HG02798 (cell line): Measurements from ENCODE around the gene ROBO4.

Experiments
- ATAC-seq: cut with Tn5 transposase; IDR thresholded peaks from one replicate; pipeline ENCODE4 v1.9.1; 2021; ENCODE audit warnings: mild to moderate bottlenecking; ENCODE audit not compliant: unreplicated experiment, poor library complexity

The ROBO4 gene

DNA sequence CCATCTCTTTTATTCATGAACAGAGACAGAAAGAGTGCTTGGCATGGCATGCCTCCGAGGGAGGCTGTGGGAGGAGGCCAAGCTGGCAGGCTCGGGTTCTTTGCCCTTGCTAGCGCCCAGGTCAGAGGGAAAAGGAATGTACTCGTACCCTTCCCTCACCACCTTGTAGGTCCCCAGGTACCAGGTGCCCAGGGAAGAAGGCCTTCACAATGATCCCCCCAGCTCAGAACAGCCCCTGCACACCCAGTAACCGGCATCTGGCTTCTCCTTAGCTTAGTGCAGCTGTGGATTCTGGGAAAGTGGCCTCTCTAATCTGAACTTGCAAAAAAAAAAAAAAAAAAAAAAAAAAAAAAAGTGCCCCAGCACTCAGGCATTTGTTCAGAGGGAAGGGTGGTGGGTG is 22.7 kb upstream of the ROBO4 start:
- no peak for ATAC-seq

DNA sequence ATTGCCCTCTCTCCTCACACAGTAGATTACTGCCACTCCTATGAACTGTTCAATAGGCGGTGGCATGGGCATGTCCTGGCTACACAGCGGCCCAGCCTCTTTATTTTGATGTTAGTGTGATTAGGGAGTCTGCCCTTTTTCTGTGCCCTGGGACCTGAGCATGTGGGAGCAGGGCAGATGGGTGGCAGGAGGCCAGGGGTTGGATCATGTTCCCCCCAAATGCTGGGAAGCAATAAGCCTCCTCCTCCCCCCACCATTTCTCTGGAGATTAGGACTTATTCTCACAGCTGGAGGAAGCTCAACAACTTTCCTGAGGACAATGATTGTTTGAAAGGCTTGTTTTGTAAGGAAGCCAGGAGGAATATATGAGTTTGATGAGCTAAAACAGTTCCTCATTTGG is 22.2 kb upstream of the ROBO4 start:
- ATAC-seq, result no peak

DNA sequence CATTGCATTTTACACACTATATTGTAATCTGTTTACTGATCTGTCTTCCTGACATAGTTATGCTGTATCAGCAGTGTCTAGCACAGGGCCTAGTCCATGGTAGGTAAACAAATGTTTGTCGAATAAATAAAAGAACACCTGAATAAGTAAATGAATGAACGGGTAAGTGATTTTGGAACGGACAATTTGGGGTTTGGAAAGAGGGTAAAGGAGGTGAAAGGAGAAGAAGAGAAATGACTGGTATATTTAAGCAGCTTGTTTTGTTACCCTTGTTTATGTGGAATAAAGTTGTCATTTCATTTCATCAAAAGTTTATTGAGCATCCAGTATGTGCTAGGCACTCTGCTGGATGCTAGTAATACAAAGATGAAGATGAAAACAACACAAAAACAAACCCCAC is 21.3 kb upstream of the ROBO4 start, which contains the start of gene HEPN1:
Gene HEPN1 (plus strand): TSS at position 301 of the 400 bp plus-strand sequence.
- no peak for ATAC-seq

DNA sequence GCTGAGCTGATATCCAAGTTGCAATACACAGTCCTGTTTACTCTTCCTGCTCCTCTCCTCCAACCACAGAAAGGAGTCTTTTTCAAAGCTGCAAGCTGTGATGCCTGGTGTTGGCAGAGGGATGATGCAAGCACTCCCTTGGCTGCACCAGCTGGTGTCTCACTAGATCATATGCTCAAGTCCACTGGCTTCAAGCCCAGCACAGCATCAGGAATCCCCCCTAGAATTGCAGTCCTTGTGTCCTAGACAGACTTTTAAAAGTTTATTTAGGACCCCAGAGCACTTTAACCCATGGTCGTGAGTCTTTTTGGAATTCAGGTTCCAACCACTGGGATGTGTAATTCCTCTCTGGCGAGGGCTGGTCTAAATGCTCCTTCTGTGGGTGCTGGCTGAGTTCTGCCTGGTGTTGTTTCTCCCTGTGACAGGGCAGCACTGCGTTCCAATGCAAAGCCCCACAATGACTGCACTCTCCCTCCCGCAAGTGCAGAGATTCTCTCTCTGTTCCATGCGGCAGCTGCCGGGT is 19.5 kb upstream of the ROBO4 start:
- no peak for ATAC-seq

DNA sequence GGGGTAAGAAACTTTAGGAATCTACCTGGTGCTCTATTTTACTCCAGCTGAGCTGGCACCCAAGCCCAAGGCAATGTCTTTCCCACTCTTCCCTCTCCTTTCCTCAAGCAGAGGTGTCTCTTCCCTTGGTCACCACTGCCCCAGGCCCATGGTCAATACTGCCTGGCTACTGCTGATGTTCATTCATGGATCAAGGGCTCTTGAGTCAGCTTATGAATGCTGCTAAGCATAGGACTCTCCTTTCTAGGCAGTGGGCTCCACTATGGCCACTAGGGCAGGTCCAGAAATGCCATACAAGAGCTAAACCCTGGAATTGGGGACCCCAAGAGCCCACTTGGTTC is 18.7 kb upstream of the ROBO4 start:
- no peak for ATAC-seq

DNA sequence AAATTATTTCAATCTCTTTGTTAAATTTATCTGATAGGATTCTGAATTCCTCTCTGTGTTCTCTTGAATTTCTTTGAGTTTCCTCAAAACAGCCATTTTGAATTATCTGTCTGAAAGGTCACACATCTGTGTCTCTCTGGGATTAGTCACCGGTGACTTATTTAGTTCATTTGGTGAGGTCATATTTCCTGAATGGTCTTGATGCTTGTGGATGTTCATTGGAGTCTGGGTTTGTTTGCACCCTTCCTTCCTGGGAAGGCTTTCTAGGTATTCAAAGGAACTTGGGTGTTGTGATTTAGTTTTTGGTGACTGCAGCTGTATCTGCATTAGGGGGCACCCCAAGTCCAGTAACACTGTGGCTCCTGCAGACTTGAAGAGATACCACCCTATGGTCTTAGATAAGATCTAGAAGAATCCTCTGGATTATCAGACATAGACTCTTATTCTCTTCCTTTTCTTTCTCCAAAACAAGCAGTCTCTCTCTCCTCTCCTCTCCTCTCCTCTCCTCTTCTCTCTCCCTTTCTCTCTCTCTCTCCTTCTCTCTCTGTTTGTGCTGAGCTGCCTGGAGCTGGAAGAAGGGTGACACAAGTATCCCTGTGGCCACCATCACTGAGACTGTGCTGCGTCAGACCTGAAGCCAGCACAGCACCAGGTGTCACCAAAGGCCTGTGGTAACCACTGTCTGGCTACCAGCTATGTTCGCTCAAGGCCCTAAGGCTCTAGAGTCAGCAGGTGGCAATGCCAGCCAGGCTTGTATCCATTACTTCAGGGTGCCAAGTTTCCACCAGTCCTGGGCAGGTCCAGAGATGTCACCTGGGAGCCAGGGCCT is 18.1 kb upstream of the ROBO4 start:
- ATAC-seq, result no peak

DNA sequence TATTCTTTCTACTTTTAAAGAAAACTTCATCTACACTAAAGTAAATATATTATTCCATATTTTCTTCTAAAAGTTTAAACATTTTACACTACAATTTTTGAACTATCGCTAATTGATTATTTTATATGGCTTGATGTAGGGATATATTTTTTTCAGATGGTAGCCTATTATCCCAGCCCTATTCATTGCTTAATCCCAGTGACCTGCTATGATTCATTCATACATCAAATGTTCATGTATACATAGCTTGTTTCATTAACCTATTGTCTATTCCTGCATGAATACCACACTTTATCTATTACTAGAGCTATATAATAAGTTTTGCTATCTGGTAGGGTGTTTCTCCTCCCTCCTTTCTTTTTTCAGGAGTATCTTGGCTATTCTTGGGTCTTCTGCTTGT is 5.0 kb upstream of the ROBO4 start:
- no peak for ATAC-seq

DNA sequence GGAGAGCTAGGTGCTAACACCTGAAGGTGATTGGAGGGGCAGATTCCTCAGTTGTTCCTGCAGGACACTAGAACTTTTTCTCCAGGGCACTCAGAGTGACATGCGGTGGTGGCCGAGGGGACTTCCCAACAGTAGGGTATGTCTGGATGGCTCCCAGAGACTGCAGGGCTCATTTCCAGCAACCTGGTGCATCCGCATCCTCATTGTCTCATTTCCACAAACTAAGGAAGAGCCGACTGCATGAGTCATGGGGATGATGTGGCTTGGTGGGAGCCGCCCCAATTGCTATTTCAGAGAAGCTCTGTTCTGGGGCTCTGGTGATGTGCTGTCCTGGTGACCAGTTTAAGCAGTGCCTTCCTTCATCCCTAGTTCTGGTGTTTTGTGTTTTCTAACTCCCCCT is 2.8 kb upstream of the ROBO4 start:
- no peak for ATAC-seq

DNA sequence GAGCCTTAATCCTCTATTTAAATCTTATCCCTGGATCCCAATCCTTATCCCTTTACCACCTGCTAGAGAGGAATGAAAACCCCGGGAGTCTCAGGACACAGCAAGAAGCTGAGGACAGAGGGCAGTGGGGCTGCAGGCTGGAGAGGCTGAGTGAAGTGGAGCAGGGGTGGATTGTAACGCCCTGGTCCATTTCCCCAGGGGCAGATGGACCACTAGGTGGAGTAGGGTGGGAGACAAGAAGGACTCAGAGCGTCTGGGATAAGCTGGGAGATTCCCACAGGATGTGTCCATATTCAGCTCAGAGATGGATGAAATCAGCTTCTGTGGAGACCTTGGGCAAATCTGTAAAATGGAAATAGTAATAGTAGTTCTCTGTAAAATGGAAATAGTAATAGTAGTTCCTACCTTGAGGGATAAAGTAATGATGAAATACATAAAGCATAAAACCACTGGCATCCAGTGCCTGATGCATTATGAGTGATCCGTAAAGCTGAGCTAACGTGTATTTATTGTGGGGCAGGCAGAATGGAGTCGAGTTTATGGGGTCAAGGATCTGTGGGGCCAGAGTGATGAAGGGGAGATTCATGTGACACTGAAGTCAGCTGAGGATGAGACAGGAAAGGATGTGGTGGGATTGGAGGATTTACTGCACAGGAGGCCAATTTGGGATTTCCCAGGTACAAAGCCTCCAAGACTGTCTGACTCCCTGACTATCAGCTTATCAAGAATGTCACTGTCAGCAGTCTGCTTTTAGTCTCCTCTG is 1.9 kb upstream of the ROBO4 start:
- ATAC-seq, result no peak

DNA sequence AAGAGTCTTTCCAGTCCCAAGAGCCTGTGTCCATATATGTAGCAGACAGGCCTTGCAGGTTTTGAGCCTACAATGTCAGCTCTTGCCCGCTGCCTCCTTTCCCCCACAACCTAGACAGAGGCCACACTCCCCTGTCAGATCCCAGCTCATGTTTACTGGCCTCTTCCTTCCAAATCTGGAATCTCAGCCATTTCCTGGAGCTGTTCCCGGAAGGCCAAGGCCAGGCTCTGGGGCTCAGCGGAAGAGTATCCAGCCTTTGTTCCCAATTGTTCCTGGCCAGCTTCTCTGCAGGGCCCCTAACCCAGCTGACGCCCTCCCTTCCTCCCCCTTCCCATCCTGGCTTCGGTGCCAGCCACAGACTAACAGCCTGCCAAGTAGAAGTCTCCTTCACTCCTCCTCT is 1.0 kb upstream of the ROBO4 start:
- ATAC-seq, result no peak

DNA sequence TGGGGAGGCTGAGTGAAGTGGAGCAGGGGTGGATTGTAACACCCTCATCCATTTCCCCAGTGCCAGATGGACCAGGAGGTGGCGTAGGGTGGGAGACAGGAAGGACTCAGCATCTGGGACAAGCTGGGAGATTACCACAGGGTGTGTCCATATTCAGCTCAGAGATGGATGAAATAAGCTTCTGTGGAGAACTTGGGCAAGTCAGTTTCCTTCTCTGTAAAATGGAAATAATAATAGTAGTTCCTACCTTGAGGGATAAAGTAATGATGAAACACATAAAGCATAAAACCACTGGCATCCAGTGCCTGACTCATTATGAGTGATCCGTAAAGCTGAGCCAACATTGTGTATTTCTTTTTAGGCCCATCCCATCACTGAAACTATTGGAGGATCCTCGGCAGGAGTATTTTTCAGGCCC is 607 bp upstream of the ROBO4 start:
- ATAC-seq, result no peak

DNA sequence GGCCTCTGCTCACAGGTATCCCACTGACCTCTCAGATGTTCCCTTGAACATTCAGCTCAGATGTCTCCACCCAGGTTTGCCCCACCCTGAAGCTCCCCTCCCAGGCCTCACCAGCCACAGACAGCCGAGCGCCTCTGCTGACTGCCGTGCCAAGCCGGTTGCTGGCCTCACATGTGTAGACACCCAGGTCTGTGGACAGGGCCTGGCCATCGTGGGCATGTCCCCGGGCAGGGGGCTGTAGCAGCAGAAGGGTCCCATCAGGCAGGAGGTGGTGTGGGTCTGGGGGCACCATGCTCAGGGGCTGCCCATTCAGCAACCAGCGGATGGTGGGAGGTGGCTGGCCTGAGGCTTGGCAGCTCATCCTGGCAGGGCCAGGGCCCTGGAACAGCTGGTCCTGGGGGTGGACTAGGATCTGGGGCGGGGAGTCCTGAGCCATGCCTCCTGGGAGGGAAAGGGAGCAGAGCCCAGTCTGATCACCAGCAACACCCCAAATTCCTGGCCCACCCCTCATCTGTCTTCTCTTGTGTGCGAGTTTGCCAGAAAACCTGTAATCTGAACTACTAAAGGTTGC is 759 bp downstream of the ROBO4 start:
- ATAC-seq, result no peak

DNA sequence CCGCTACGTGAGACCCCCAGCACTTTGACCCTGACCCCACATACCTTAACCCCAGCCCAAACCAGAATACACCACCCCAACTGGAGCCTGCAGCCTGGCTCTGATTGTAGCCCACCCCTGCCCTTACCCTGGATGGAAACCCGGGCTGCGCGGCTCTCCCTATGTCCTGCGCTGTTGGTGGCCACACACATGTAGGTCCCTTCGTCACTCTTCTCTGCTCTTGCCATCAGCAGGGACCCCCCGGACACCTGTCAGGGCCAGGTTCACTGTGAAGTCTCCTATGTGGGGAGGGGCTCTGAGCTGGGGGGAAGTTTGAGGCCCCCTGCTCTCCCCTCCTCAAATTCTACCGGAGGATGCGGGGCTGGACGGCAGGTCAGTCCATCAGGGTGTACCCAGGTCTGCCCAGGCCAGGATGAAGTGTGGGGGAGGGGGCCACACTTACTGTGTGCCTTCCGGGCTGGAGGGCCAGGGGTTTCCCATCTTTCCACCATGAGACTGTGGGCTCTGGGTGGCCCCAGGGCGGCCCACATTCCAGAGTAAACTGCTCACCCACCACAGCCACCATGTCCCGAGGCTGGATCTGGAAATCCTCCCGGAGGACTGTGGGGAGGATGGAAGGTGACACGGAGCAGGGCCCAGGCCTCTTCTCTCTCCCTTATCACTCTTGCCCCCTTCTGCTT is 1.5 kb downstream of the ROBO4 start:
- no peak for ATAC-seq

DNA sequence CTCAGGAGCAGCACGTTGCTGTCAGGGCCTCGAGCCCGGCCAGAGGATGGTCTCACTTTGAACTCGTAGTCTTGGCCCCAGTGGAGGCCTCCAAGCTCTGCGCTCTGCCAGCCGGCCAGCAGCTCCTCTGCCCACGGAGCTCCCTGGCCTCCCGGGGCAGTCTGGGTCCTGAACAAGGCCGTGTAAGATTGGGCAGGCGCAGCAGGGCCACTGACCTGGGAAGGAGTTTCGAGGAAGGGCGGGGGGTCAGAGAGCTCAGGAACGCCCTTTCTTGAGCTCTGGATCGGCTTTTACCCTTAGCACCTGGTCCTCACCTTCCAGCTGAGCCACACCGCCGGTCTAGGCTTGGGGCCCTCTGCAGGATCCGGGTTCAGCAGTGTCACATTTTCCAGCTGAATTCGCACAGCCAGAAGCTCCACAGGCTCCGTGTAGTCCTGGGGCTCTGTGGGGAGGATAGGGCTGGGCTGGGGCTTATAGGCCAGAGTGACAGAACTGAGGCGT is 2.1 kb downstream of the ROBO4 start:
- ATAC-seq, result no peak

DNA sequence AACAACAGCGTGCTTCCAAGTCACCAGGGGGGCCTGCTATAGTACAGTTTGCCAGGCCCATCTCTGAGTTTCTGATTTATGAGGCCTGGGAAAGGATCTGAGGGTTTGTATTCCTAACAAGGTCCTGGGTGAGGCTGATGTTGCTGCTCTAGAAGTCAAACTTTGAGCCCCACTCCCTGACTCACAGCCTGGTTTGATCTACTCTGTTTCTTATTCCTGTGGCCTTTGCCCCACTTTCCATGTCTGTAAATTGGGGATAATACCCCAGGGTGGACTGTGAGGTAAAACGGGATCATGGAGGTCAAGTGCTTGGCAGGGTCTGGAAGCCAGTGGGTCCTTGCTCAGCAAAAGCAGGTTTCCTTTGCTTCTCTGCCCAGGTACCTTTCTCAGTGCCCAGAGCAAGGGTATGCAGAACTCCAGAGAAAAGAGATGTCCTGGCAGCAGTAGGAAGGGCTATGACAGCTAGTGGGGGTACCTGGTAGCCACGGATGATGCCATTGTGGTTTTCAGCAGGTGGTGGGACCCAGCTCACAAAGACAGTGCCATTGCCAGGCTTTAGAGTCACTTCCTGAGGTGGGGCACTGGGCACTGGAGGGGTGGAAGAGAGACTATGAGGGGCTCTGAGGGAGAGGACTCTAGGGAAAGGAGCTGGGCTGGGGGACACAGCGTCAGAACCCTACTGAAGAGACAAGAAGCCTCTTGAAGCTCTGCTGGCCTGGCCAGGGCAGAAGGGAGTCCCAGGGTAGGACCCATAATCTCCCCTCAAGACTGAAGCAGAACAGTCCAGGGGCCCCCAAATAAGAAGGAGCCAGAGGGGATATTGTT is 2.8 kb downstream of the ROBO4 start:
- no peak for ATAC-seq

DNA sequence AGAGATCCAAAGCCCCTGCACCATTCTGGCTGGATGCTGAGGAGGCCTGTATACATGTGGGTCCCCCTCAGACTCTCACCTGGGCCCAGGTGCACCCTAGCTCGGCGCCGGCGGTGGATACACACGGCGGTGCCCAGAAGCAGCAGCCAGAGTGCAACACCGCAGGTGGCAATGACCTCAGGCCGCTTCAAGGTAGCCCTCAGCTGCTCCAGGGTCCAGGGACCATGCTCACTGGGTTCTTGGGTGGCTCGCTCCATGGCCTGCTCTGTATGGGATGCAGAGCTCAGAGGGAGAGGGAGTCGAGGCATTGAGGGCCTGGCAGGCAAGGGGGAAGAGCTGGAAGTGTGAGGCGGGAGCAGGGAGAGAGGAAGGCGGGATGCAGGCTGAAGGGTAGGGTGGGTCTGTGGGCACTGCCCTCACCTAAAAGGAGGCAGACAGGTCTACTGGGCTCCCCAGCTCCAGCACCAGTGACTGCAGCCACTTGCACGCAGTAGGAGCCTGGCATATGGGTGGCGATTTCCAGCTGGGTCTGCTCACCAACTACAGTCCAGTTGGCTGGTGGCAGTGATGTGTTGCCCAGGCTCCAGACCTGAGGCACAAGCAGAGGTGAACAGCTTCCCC is 3.8 kb downstream of the ROBO4 start:
- no peak for ATAC-seq

DNA sequence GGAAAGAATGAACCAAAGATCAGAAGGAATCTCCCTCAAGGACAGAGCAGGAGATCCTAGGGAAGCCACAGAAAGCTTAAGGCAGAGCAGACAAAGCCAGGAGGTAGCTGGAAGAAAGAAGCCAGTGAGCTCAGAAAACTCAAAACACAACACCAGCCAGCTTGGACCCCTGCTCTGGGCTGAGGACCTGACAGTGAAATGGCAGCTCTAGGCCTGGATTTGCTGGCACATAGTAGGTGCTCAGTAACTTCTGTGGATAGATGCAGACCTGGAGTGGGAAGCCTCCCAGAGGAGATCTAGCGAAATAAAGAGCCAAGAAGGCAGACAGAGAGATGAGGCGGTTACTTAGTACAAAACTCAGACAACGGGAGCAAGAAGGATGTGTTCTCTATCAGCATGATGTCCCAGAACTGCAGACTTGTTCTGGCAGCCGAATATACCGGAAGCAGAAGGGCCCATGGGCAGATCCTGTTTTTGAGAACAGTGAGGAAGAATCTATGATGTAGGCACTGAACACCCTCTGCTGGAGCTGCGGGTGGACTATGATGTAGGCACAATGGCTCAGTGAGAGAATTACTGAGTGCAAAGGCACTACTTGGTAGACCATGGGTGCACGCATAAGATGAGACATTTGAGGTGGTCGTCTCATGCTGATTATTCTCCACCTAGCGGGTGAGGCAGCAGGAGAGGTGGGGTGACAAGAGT is 4.8 kb downstream of the ROBO4 start:
- ATAC-seq, result no peak

DNA sequence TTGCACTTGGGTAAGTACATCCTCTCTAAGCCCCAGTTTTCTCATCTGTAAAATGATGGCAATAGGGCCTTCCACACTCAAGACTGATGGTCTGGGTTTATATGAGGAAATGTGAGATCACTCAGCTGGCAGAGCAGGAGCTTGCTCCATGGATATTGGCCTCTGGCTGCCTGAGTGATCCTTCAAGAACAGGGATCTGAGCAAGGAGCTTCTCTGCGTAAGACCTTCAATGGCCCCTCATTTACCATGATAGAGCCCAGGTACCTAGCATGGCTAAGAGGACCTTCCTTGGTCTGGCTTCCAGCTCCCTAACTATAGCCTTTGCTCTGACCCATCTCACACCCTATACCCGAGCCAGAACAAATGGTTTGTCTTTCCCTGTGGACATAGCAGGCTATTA is 5.5 kb downstream of the ROBO4 start:
- no peak for ATAC-seq
